Upper lobe of left lung (tissue), 4 donors: ENCODE results near the gene KLF2.

ENCODE experiments used
- CTCF ChIP-seq, 6 experiments: fragments of 450-650 bp in 4 of 6; fragments of 200-600 bp in 2 of 6; sonication (generic) in 2 of 6; IDR thresholded peaks; one replicate each; pipeline ENCODE4 v1.5.1; 2016 to 2019; ENCODE audit warnings: antibody characterized with exemption in 6 of 6
- POLR2A ChIP-seq, 4 donors: fragments of 450-650 bp; IDR thresholded peaks; one replicate each; pipeline ENCODE4 v1.5.1; 2016 to 2017; ENCODE audit warnings: antibody characterized with exemption in 4 of 4, mild to moderate bottlenecking in 2 of 4
- POLR2AphosphoS5 ChIP-seq, 2 donors: sonication (generic); formaldehyde crosslinking; IDR thresholded peaks; one replicate each; pipeline ENCODE4 v1.5.1; 2017; ENCODE audit warnings: antibody characterized with exemption in 2 of 2

- TF ChIP-seq CTCF (IDR thresholded peaks at IDR 0.05), result no peak
- no peak for TF ChIP-seq POLR2AphosphoS5 (IDR thresholded peaks at IDR 0.05)
- TF ChIP-seq POLR2A (IDR thresholded peaks at IDR 0.05), result no peak
Observed at GRCh38 chr19:16364231-16364865, 39.7 kb downstream of the KLF2 start.
